Esophagus muscularis mucosa (tissue), 4 donors: ENCODE data around the gene TMIGD1.

Experiments
- CTCF ChIP-seq, 3 experiments: fragments of 200-600 bp in 2 of 3; fragments of 450-650 bp in 1 of 3; sonication (generic) in 2 of 3; IDR thresholded peaks; one replicate each; pipeline ENCODE4 v1.5.1; 2017 to 2019; ENCODE audit warnings: antibody characterized with exemption in 3 of 3, mild to moderate bottlenecking in 2 of 3, moderate library complexity in 1 of 3
- EP300 ChIP-seq: sonication (generic); formaldehyde crosslinking; IDR thresholded peaks from one replicate; pipeline ENCODE4 v1.6.1; 2017; ENCODE audit warnings: antibody characterized with exemption
- POLR2A ChIP-seq: fragments of 450-650 bp; IDR thresholded peaks from one replicate; pipeline ENCODE4 v1.6.1; 2017; ENCODE audit warnings: antibody characterized with exemption, moderate library complexity, mild to moderate bottlenecking, low read depth
- POLR2AphosphoS5 ChIP-seq, 2 donors: sonication (generic); formaldehyde crosslinking; IDR thresholded peaks; one replicate each; pipeline ENCODE4 v1.6.1; 2017; ENCODE audit warnings: antibody characterized with exemption in 2 of 2

DNA sequence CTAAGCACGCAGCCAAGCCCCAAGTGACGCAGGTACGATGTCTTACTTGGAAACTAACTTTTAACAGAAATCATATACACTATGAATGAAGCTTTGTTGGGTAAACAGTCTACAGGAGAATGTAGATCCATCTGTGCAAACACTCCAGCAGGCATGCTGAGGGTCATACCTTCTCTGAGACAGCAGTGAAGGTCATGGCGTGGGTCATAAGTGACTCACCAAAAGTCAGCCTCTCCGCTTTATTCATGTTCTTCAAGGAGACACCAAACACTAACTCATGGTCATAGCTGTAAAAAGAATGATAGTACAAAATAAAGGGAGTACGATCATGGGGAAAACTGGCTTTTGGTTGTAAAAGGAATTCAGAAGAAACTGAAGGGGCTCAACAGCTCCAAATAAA is 62.8 kb downstream of the TMIGD1 start:
- TF ChIP-seq EP300 (no peak), CTCF (IDR thresholded peaks at IDR 0.05) (no peak), POLR2A (no peak), POLR2AphosphoS5 (IDR thresholded peaks at IDR 0.05) (no peak)
